NCI-H510A treated with DMSO at 0.1 percent for 48 hours (cell line): ENCODE measurements around the gene LRRC10.

ENCODE experiments used
- DNase-seq: peaks from one replicate; lab custom pipeline; 2025; lab: John Stamatoyannopoulos, UW

Gene LRRC10, protein sequence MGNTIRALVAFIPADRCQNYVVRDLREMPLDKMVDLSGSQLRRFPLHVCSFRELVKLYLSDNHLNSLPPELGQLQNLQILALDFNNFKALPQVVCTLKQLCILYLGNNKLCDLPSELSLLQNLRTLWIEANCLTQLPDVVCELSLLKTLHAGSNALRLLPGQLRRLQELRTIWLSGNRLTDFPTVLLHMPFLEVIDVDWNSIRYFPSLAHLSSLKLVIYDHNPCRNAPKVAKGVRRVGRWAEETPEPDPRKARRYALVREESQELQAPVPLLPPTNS

GRCh38 chr12:69610729-69611128 lies at the start of gene LRRC10:
Gene LRRC10, minus strand, starts transcription at chr12:69610907. Its CDS starts 69 bp downstream, at chr12:69610838.
- DNase-seq: no peak

DNA sequence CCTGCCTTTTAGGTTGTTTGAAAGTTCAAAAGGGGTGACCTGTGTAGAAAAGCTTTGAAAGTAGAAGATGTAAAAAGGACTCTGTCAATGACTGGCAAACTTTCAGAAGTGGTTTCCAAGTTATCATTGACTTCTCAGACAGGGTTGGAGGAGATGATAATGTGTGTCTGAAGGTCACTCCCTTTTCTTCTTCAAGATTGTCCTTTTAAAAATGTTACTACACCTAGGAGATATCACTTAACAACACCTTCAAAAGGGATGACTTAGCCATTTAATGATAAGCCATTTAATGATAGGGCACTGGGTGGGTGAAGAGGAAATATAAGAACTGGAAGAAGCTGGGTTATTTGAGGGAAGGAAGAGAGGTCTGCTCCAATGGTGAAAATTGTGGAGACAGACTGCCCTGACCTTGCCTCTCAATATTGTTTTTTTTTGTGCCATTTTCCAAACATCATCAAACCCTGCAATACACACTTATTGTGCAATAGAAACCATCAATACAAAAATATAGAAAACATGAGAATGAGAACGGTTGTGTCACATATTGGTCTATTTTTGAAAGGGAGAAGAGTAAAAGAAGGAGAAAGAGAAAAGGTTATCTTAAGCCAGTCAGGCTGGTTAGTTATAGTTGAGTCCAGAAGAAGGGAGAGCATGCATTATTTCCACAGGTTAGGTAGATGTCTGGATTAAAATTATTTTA lies 49.6 kb upstream of the LRRC10 start:
- DNase-seq: no peak

- no peak for DNase-seq
Observed at GRCh38 chr12:69658203-69658602, 47.5 kb upstream of the LRRC10 start.

DNA sequence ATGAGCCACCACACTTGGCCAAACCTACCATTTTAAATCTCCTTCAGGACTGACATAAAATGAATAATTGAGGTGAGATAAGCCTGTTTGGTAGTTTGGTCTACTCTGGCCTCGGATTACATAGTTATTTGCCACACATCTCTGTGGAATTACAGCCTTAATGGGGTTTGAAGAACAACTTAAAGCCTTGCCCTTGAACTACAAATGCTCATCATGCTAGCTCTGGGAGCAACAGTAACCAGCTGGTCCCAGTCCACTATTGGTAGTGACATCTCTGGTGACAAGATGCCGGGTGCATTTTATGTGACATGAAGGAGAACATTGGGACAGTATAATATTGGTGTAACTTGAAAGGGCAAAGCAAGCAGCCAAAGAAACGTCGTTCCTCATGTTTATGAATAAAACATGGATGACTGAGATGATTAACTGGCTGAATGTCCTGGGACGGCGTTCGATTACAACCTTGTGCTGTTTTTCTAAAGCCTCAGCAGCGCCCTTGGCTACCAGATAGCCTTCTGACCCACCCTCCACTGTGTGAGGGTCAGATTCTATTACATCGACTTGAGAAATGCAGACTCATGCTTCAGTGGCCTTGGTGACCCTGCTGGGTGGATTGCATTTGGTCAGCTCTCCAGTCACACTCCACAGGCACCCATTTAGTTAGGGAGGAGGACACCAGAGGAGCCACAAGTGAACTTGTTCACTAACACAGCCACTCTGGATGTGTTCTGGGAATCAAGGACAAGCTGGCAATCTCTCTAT lies 46.9 kb upstream of the LRRC10 start:
- DNase-seq: no peak

GRCh38 chr12:69655616-69656340 lies 45.1 kb upstream of the LRRC10 start:
- no peak for DNase-seq

DNA sequence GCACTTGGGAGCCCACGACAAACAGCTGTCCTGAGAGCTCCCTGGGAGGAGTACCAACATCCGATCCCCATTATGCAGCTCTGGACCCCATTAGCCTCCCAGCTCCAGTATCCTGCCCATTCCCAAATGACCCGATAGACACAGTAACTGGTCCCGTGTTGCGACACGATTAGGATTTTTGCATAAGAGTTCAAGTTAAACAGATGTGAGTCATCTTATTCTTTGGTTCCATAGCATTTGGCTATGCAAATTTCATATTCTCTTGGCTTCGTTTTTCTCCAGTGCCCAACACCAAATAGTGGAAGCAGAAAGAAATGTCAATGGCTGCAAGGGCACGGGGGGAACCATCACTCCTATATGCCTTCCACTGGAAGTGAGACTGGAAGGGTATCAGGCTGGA lies 43.0 kb upstream of the LRRC10 start:
- no peak for DNase-seq

DNA sequence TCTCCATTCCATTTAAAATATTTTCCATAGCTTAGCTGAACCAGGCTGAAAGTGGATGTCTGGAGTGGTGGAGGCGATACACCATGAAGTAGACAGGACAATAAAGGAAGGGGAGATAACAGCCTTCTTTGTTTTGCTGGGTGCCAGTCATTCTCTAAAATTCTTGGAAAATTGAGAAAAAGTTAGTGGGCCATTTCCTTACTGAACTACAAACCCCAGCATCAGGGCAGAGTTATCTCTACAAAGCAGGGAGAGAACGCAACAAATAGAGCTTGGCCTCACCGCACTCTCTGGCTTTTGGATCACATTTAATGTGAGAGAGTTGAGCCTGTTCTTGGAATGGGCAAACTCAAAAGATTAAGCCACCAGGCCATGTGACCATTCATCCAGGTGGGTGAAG lies 41.2 kb upstream of the LRRC10 start:
- no peak for DNase-seq

DNA sequence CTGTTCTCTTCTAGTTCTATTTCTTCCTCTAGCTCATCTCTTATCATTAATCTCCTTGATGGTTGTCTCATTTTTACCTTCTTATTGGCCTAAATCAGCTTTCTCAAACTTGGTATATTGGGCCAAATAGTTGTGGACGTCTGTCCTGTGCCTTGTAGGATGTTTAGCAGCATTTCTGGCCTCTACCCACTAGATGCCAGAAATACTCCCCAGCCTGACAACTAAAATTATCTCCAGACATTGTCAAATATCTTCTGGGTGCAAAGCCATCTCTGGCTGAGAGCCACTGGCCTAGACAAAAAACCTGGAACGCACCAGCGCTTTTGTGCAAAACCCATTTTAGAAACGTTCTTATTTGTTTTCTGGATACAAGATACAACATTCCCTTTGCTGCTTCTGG lies 38.8 kb upstream of the LRRC10 start:
- no peak for DNase-seq

DNA sequence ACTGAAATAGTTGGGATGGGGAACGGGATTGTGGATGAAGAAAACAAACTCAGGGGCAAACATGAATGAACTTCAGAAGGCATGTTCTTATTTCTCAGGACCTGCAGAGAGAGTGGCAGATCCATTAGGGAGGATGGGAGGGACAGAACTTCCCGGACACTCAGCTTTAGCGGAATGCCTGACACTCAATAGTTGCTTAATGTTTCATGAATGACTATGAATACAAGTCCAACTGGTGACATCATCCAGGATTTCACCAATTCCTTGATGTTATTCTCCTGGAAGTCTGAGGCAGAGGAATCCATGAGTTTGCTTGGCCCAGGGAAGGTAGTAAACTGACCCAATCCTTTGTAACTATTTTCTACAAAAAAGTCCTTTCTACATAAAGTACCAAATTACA lies 37.8 kb upstream of the LRRC10 start:
- DNase-seq: no peak

GRCh38 chr12:69647178-69647577 lies 36.5 kb upstream of the LRRC10 start:
- no peak for DNase-seq

DNA sequence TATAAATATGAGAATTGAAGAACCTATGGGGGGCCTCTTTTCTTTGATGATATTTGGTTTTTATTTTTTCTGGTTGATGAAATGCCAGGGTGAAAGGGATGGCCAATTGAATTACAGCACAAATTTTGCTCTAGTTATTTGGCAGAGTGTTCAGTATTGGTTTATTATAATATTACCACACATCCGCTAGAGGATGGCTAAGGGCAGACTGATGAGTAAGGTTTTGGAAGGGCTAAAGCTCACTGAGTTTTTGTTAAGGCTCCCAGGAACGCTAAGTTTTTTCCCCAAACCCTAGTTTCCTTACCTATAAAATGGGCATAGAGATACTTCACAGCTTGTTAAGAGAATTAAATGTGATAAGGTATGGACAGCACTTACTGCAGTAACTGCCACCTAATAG lies 34.3 kb upstream of the LRRC10 start:
- DNase-seq: no peak

- no peak for DNase-seq
Observed at GRCh38 chr12:69644511-69644910, 33.8 kb upstream of the LRRC10 start.

GRCh38 chr12:69642531-69642930 lies 31.8 kb upstream of the LRRC10 start:
- DNase-seq: no peak

- no peak for DNase-seq
Observed at GRCh38 chr12:69641546-69641945, 30.8 kb upstream of the LRRC10 start.

DNA sequence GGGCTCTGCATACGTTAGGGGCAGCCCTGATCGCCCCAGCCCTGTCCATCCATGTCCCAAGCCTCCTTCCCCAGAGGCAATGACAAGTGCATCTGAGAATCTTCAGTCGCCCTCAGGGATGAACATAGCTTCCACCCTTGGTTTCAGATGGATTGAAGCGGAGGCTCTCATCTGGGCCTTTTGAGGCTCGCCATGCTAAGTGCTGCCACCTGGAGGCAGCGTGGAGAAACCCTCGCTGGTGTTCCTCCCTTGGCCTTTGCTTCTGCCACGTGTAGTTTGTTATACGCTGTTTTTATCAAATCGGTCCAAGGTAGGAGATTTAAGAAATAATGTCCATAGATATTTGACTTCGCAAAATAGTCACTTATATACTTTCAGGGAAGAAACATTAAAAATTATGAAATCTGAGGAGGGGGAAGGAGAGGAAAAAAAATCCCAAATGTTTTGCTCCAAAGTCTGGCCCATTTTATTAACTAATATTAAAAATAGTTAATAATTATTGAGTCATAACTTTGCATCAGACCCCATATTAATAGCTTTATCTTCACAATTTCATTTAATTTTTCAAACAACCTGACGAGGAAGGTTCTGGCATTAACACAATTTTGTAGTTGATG lies 28.8 kb upstream of the LRRC10 start:
- peak; percentile 69 for DNase-seq

- DNase-seq: no peak
Observed at GRCh38 chr12:69633061-69633460, 22.4 kb upstream of the LRRC10 start.

DNA sequence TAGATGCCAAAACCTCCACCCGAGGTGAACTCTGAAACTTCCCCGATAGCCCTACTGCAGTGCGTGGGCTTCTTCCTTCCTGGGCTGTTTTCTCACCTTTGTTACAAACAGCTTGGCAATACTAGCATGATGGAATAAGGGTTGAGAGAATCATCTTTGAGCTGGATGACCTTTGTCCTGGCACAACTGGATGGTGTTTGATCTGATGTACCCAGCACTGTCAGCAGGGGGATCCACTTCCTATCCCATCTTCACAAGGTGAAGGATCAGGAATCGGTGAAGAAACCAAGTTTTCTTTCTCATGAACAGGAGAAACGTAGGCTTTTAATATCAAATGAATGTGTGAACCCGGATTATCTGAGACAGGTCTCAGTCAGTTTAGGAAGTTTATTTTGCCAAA lies 19.5 kb upstream of the LRRC10 start:
- DNase-seq: peak; percentile 11

- DNase-seq: no peak
Observed at GRCh38 chr12:69627501-69627900, 16.8 kb upstream of the LRRC10 start.

DNA sequence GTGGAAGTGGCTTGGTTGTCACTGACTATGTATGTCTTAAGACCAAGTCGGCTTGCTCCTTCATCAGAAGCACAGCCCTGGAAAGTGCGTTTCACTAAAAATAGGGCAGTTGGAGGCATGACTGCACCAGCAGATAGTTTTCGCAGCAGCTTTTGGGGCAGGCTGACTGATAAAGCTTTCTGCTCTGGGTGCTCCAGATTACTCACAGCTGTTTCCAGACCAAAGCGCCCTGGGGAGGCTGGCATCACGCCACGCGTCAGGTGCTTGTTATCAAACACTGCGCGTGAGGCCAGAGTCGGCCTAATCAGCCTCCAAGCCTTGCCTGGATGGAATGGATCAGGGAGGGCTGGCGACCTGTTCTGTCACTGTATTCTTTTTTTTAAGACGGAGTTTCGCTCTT lies 13.3 kb upstream of the LRRC10 start:
- no peak for DNase-seq

GRCh38 chr12:69621551-69621950 lies 10.8 kb upstream of the LRRC10 start:
- no peak for DNase-seq

DNA sequence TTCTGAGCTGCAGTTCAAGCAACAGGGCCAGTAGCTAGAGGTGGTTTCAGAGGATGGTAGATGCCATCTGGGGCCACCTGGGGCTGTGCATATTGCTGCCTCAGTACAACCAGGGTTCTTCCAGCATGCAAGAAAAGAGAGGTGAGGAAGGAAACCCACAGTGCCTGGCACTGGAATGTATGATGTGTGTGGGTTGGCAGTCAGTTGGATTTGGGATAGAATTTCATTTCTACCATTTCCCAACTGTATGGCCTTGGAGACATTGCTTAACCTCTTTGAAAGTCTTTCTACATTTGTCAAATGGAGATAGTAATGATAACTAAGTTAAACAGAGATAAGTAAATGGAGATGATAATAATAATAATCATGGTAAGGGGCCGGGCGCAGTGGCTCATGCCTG lies 10.2 kb upstream of the LRRC10 start:
- DNase-seq: no peak

DNA sequence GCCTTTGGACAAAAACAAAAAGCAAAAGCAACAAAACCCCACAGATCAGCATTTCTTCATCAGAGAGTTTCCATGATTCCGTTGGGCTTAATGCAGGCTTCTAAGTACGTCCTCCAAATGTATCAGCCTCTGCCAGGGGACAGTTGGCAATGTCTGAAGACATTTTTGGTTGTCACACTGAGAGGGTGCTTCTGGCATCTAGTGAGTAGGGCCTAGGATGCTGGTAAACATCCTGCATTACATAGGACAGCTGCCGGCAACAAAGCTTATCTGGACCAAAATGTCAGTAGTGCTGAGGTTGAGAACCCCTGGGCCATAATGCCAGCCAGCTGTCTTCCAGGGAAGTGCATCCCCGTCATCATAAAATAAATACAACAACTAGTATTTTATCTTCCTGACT lies 9.4 kb upstream of the LRRC10 start:
- no peak for DNase-seq
